HG02938 (cell line): ENCODE measurements around the gene TIGD7.
"Not testable (repeated sequence)": the region's sequence is repeated elsewhere in the genome, so short reads cannot be mapped to it uniquely, and the experiment has no call there.

Experiments used
- ATAC-seq: cut with Tn5 transposase; IDR thresholded peaks from one replicate; pipeline ENCODE4 v1.9.1; 2021; ENCODE audit warnings: mild to moderate bottlenecking, moderate library complexity; ENCODE audit not compliant: unreplicated experiment

The TIGD7 gene

DNA sequence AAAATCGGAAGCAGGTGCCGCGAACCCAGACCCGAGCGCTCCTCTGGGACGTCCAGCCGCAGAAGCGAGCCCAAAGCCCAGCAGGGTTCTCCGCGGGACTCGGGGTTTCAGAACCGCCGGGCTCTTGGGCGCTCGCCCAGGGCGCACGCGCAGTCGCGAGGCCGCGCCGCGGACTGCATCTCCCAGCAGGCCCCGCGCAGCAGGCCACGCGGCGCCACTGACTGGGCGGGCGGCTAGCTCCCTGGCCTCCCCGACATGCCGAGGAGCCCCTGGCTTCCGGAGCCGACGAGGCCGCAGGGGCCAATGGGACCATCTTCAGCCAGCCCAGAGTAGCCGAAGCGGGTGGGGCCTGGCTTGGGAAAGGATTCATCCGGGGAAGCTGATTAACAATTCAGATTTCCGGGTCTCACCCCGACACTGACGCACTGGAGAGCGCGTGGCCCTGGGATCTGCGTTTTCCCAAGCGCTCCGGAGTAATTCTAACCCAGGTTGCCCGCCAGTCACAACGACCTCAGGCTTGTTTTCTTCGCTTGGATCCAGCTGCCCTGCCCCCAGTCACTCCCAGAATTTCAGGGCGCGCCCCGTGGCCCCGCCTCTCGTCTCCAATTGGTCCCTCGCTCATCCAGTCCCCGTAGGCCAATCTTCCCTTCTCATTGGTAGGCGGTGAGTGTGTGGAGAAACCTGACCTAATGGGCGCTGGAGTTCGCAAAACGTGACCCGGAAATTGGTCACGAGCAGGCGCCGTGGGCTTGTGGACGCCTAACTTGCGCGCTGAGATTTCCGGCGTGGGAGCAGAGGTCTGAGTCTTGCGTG, 22.3 kb downstream of the TIGD7 start, which contains the start of gene ZNF263:
Gene ZNF263 (plus strand): TSS at position 762 of the 813 bp plus-strand sequence. CDS start 328 bp downstream, outside the sequence.
- ATAC-seq, result peak; percentile 86

DNA sequence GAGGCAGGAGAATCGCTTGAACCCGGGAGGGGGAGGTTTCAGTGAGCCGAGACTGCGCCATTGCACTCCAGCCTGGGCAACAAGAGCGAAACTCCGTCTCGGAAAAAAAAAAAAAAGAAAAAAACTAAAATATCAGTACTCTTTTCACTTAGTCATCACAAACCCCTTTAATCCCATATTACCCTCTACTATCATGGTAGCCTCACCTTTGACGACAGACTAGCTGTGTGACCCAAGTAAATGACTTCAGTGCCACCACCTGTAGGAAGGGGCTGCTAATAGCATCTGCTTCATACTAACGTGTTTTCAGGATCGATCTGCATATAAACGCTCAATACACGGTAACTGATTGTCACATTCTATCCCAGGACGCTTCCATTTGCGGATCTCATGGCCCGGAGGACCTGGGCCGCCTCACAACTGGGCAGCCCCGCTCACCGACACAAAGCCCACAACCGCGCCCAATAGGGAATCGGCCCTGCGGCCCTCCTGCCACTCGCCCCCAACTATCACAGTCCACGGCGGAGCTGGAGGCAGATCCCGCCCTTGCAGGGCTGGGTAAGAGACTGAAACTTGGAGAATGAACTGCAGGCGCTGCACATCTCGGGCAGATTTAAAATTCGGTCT, 23.0 kb downstream of the TIGD7 start:
- peak; percentile 40 for ATAC-seq

DNA sequence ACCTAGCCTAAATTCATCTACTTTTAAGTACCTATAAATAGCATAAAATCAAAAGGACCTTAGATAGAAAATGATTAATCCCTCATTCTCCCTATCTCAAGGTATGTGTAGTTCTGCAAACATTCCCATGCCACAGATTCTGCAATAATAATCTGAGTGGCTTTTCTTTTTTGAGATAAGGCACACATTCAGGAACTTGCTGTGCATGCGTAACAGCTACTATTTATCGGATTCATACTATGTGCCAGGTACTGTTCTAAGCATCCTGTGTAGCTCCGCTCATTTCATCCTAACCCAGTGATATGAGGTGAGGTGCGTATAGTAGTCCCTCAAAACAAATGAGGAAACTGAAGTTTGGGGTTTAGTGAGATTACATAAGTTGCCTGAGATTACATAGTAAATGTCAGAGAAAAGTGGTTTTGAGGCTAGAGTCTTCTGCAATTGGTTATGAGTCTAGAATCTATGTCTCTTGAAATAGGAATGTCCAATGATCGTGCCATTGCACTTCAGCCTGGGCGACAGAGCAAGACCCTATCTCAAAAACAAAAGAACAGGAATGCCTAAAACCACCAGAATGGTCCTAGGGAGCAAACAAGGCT, 23.9 kb downstream of the TIGD7 start:
- no peak for ATAC-seq

DNA sequence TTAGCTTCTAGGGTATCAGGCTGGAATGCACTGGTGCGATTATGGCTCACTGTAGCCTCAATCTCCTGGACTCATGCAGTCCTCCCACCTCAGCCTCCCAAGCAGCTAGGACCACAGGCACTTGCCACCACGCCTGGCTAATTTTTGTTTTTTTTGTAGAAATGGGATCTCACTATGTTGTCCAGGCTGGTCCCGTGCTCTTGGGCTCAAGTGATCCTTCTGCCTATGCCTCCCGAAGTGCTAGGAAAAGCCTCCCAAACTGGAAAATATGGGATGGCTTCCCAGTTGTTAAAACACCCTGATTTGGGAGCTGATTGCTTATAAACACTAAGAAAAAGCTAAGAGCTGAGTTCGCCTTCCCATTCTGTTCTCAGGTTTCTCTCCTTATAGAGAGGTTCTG, 28.6 kb downstream of the TIGD7 start:
- ATAC-seq, result no peak

DNA sequence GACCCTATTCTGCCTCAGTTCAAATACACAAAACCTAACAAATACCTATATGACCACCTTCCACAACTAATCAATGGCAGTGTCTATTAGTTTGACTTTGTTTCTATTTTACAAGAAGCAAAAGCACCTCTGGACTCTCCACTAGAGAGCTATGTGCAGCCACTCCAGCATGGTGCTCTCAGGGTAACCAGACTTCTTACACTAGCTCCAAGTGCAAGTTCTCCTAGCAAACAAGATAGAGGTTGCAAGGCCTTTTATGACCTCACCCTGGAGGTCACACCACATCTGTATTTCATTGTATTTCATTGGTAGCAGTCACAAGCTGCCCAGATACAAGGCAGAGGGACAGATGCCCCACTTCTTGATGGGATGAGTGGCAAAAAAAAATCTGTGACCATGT, 30.3 kb downstream of the TIGD7 start:
- no peak for ATAC-seq

DNA sequence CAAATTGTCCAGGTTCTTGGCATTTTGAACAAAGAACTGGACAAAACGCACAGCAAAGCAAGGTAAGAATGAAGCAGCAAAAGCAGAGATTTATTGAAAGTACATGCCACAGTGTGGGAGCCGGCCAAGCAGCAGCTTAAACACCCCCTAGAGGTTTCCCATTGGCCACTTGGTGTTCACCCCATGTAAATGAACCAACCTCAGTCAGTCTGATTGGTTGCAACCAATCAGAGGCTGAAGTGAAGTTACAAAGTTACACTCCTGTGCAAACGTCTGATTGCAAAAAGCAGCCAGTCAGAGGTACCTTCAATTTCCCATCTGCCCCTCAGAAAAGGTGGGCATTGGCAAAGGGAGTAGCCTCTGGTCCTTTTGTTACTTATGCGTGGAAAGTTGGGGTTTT, 30.7 kb downstream of the TIGD7 start:
- ATAC-seq, result no peak

DNA sequence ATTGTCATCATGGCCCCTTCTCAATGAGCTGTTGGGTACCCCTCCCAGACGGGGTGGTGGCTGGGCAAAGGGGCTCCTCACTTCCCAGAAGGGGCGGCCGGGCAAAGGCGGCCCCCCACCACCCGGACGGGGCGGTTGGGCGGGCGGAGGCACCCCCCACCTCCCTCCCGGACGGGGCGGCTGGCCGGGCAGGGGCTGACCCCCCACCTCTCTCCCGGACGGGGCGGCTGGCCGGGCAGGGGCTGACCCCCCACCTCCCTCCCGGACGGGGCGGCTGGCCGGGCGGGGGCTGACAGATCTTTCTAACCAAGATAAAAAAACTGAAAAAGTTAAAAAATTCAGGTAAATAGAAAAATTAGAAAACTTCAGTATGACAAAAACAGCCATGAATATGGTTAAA, 33.9 kb downstream of the TIGD7 start:
- ATAC-seq, result not testable (repeated sequence)

DNA sequence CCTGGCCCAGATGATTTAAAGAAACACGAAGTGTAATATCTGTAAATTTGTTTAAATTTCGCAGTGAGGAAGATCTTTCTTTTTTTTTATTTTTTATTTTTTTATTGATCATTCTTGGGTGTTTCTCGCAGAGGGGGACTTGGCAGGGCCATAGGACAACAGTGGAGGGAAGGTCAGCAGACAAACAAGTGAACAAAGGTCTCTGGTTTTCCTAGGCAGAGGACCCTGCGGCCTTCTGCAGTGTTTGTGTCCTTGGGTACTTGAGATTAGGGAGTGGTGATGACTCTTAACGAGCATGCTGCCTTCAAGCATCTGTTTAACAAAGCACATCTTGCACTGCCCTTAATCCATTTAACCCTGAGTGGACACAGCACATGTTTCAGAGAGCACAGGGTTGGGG, 34.5 kb downstream of the TIGD7 start:
- ATAC-seq, result not testable (repeated sequence)

DNA sequence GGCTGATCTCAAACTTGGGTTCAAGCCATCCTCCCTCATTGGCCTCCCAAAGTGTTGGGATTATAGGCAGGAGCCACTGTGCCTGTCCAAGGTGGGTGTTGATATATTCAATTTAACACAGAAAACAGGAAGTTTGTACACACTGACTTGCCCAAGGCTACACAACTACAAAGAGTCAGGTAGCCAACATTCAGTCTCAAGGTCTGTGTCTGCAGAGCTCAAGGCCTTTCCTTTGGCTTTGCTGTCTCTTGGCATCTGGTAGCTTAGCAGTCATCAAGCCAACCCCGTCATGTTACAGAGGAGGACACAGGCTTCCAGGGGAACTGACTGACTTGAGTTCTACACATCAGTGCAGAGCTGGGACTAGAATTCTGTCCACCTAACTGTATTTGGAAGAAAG, 36.9 kb downstream of the TIGD7 start:
- no peak for ATAC-seq

DNA sequence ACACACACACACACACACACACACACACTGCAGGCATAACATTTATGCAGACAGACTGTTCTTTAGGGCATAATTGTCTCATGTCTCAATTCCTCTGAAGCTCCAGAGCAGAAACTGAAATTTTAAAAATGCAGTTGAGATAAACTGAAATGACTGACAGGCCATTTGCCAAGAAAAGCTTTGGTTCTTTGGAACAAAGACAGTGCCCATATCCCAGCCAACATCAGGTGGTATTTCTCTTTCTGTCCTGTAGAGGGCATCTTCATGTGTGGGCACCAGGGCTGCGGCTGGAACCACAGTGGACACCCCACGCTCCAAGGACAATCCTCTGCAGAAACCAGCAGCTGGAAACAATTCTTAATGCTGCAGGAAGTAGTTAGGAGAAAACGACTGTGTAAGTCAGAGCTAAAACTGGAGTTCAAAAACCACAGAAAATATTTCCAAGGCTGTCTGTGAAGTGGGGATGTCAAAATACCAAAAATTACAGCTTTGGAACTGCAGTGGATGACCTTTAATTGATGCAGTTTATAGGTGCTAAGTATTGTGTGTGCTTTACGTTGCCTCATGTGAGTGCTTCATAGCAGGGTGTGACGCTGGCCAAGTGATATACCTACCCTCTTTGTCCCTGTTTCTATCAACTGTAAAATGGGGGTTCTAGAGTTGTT, 38.2 kb downstream of the TIGD7 start:
- ATAC-seq, result no peak

DNA sequence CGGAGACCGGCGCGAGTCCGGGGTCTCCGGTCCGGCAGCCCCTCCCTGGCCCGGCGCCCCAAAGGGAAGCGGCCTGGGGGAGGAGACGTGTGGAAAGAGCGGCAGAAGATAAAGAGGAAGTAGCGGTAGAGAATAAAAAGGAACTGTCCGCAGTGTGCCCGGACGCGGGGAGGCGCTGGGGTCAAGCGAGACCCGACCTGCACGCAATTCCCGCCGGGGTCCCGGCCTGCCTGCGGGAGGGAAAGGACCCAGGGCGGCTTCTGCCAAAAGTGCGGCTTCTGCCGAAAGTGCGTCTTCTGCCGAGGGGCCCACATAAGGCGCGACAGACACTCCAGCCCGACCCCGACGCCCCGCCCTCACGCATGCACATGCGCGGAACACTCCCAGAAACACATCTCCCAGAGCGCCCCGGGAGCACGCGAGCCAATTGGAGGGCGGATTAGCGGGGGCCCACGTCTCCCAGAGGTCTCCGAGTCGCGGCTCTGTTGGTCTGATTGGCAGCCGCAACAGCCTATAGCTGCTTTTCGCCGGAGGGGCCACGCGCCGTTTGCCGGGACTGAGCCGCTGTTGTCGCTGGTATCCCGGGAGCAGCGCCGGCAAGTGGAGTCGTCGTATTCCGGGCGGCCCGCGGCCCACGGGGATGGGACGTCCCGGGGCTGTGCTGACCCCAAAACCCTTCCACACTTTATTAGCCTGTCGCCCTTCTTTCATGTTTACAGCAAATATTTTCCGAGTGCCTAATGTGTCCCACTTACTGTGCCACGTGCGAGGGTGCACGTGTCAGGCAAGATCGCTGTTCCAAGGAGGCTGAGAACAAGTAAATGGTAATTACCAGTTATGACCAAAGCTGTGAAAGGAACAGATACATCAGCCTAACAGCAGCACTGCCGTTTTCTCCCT, 40.8 kb downstream of the TIGD7 start:
- peak; percentile 76 for ATAC-seq

DNA sequence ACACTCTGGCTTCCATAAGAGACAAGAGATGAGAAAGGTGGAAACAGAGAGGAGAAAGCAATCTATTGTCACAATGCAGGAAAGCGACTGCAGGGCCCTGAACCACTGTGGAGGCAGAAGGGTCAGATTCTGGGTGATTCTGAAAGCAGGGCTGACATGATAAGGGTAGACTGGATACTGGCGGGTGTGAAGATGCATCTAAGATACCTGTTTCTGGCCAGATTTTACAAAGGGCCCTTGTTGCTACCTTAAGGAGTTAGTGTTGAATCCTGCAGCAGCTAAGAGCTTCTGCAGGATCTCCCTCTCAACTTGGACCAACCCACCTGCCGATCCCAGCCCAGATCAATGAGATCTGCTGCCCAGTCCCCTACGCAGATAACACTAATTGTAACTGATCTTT, 42.7 kb downstream of the TIGD7 start:
- no peak for ATAC-seq

DNA sequence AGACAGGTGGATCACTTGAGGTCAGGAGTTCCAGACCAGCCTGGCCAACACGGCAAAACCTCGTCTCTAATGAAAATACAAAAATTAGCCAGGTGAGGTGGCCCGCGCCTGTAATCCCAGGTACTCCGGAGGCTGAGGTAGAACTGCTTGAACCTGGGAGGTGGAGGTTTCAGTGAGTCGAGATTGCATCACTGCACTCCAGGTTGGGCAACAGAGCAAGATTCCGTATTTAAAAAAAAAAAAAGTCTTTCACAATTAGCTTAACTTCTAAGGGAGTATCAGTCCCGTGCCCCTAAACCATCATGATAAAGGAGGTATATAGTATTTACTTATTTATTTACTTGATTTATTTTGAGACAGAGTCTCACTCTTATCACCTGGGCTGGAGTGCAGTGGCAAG, 45.4 kb downstream of the TIGD7 start:
- no peak for ATAC-seq

DNA sequence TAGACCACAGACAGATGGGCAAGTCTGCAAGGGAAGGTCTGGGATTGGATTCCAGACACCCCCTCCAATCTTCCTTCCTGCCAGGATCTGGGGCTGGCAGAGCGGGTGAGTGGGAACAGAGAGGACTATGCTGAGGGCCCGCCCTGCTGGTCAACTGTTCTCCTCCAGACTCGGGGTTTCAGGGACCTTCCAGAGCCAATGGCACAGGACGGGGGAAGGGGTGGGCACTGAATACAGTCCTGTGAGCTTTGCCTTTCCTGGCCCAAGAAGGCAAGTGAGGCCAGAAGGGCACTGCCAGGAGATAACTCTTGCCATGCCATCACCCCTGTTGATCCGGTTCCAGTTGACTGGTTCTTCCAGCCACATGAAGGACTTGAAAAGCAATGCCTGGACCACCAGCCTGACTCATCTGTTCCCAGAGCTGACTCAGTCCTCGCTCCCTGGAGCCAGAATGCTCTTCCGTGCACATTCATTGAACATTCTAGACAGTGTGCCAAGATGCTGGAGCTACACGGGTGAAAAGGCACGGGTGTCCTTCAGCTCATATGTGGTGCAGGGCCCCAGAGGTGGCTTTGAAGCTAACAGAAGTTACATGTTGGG, 48.3 kb downstream of the TIGD7 start:
- ATAC-seq, result no peak

DNA sequence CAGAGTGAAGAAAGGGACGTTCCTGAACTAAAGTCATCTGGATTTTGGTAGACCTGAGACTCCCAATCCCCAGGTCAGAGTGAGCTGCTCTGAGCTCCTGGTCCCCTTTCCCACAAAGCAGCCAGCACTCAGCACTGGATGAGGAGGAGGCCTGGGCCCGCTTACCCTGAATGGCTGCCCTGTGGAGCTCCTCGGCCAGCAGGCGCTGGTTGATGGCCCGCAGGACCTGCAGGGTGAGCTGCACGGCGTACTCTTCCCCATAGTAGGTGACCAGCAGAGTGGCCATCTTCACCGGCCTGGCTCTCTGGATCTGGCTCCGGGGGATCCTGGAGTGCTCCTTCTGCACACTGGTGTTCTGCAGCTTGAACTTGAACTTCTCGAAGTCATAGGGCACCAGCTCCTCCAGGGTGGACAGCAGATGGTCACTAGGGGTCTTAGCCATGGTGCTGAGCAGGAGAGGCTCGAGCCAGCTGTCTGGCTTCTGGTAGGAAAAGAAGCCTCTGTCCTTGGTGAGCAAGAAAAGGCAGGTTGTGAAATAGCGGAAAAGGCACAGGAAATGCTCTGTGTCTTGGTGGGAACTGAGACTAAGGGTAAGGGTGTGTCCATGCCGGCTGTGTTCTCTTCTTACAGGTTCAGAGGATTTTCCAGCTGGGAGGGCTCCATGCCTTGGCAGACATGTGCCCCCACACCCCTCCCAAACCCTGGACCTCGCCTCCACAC, 48.9 kb downstream of the TIGD7 start, which contains the start of gene MEFV:
Gene MEFV (minus strand): TSS at position 488 of the 720 bp plus-strand sequence. CDS start 46 bp downstream, at position 442.
- no peak for ATAC-seq

DNA sequence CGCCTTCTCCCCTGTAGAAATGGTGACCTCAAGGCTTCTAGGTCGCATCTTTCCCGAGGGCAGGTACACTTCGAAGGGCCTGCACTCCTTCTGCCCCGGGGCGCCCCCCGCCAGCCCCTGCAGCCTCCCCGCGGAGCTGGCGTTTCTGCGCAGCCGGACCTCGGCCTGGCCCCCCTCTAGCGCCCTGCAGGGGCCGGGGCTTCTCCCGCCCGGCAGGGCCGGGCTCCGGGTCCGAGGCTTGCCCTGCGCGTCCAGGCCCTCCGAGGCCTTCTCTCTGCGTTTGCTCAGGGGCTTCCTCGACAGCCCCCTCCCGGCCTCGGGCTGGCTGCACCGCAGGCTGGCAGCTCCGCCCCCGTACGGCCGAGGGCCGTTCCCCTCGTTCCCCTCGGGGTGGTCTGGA, 50.9 kb downstream of the TIGD7 start:
- no peak for ATAC-seq

DNA sequence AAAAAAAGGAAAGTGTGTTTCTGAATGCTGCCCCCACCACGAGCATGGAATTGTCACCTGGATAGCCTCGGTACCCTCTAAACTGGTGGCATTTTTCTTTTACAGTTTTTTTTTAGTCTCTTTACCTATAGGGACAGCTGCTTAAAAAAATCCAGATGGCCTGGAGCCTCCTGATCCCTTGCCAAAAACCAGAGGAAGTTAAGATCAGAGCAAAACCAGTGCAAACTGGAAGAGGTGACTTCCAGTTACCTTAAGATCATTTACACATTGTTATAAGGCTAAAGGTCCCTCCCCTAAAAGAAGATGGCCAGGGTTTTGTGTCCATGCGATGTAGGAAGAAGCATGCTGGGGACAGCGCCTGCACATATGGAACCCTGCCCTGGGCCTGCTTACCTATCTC, 52.3 kb downstream of the TIGD7 start:
- ATAC-seq, result no peak

DNA sequence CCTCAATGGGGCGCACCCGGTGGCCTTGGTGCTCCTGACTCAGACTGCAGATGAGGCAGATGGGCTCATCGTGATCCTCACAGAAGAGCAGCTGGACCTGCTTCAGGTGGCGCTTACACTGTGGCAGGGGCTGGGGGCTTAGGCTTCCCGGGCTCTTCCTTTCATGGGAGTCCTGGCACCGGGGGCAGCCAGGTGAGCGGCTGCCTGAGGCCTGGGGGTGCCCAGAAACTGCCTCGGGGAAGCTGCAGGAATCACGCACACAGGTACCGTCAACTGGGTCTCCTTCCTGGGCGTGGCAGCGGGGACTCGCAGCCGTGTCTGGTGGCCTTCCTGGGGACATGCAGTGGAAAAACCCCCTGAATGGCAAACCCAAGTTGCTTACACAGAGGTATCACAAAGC, 55.8 kb downstream of the TIGD7 start:
- no peak for ATAC-seq

DNA sequence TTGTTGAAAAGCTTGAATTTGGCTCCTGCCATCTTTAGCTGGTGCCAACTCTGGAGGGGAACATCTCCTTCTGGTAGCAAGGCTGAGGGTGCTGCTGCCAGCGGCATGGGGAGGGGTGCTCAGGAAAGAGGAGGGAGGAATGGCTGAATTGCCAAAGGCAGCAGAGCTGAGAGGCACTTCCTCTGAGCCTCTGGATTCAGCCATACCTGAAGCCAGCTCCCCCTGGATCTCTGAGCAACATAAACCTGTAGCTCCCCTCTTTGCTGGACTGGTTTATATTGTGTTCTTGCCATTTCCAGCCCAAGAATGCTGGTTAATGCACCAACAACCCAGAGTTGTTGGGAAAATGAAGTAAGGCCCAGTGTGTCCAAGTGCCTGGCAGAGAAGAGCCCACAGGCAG, 56.2 kb downstream of the TIGD7 start:
- no peak for ATAC-seq
